ENCODE results near the gene ANXA2. TPM values are rescaled to one million over a fixed set of nuclear protein-coding genes. Genes with fewer than 3 reads are reported as not detected.

Gene ANXA2
- total RNA-seq, 1 donor from 2014 or later, result 2,658 TPM

- H3K27me3 ChIP-seq (ENCODE audit: control insufficient read depth, insufficient read depth, low read length), result no peaks in the 10 kb centered on the region
- no peak overlapping the region for H3K4me3 ChIP-seq (ENCODE audit: low read depth, low read length)
- no peak for TF ChIP-seq CTCF (IDR thresholded peaks at IDR 0.05; ENCODE audit: insufficient read depth, low read length, poor library complexity, severe bottlenecking)
- no peak for DNase-seq (ENCODE audit: low read depth)
- peaks cover 12% of the 10 kb centered on the region for H3K36me3 ChIP-seq (ENCODE audit: control insufficient read depth, insufficient read depth, low read length)
Observed at GRCh38 chr15:60346653-60347052, 51.1 kb downstream of the ANXA2 start.

- DNase-seq (ENCODE audit: low read depth), result no peak
- Histone ChIP-seq H3K36me3 (ENCODE audit: control insufficient read depth, insufficient read depth, low read length) (peaks cover 12% of the 10 kb centered on the region), H3K27me3 (ENCODE audit: control insufficient read depth, insufficient read depth, low read length) (no peaks in the 10 kb centered on the region), H3K4me3 (ENCODE audit: low read depth, low read length) (no peak overlapping the region)
- TF ChIP-seq CTCF (IDR thresholded peaks at IDR 0.05; ENCODE audit: insufficient read depth, low read length, poor library complexity, severe bottlenecking), result no peak
Observed at GRCh38 chr15:60346077-60346476, 51.7 kb downstream of the ANXA2 start.

GRCh38 chr15:60345598-60345997 is 52.2 kb downstream of the ANXA2 start:
- Histone ChIP-seq H3K27me3 (ENCODE audit: control insufficient read depth, insufficient read depth, low read length) (no peaks in the 10 kb centered on the region), H3K4me3 (ENCODE audit: low read depth, low read length) (no peak overlapping the region), H3K36me3 (ENCODE audit: control insufficient read depth, insufficient read depth, low read length) (peaks cover 11% of the 10 kb centered on the region)
- no peak for DNase-seq (ENCODE audit: low read depth)
- no peak for TF ChIP-seq CTCF (IDR thresholded peaks at IDR 0.05; ENCODE audit: insufficient read depth, low read length, poor library complexity, severe bottlenecking)

- no peak for DNase-seq (ENCODE audit: low read depth)
- no peak for TF ChIP-seq CTCF (IDR thresholded peaks at IDR 0.05; ENCODE audit: insufficient read depth, low read length, poor library complexity, severe bottlenecking)
- no peaks in the 10 kb centered on the region for H3K27me3 ChIP-seq (ENCODE audit: control insufficient read depth, insufficient read depth, low read length)
- peaks cover 11% of the 10 kb centered on the region for H3K36me3 ChIP-seq (ENCODE audit: control insufficient read depth, insufficient read depth, low read length)
- H3K4me3 ChIP-seq (ENCODE audit: low read depth, low read length), result no peak overlapping the region
Observed at GRCh38 chr15:60344987-60345386, 52.8 kb downstream of the ANXA2 start.

- no peak for TF ChIP-seq CTCF (IDR thresholded peaks at IDR 0.05; ENCODE audit: insufficient read depth, low read length, poor library complexity, severe bottlenecking)
- Histone ChIP-seq H3K4me3 (ENCODE audit: low read depth, low read length) (no peak overlapping the region), H3K27me3 (ENCODE audit: control insufficient read depth, insufficient read depth, low read length) (no peaks in the 10 kb centered on the region), H3K36me3 (ENCODE audit: control insufficient read depth, insufficient read depth, low read length) (peaks cover 11% of the 10 kb centered on the region)
- no peak for DNase-seq (ENCODE audit: low read depth)
Observed at GRCh38 chr15:60344461-60344860, 53.3 kb downstream of the ANXA2 start.

GRCh38 chr15:60343221-60343970 is 54.4 kb downstream of the ANXA2 start:
- no peak for TF ChIP-seq CTCF (IDR thresholded peaks at IDR 0.05; ENCODE audit: insufficient read depth, low read length, poor library complexity, severe bottlenecking)
- DNase-seq (ENCODE audit: low read depth), result no peak
- H3K36me3 ChIP-seq (ENCODE audit: control insufficient read depth, insufficient read depth, low read length), result peaks cover 11% of the 10 kb centered on the region

More at GRCh38 chr15:60343221-60343970, 54.4 kb downstream of the ANXA2 start:
- H3K4me3 ChIP-seq (ENCODE audit: low read depth, low read length), result no peak overlapping the region
- H3K27me3 ChIP-seq (ENCODE audit: control insufficient read depth, insufficient read depth, low read length), result no peaks in the 10 kb centered on the region

All from kidney epithelial cell (primary cell).